CD8-positive, alpha-beta memory T cell (primary cell): ENCODE data around the gene RAP1GDS1. TPM values are rescaled to one million over a fixed set of nuclear protein-coding genes. Genes with fewer than 3 reads are reported as not detected.
"Not testable (repeated sequence)": the region's sequence is repeated elsewhere in the genome, so short reads cannot be mapped to it uniquely, and the experiment has no call there.

Source experiments
- CTCF ChIA-PET: fragments of 350-600 bp; sonication (Branson Sonifier 250); formaldehyde crosslinking; loops from one replicate; lab custom pipeline; 2021; ENCODE audit warnings: antibody characterized with exemption; lab: Charles Lee
- POLR2A ChIA-PET: fragments of 350-600 bp; sonication (Branson Sonifier 250); formaldehyde crosslinking; loops from one replicate; lab custom pipeline; 2021; ENCODE audit warnings: antibody characterized with exemption; lab: Charles Lee
- DNase-seq, 5 donors: peaks; one replicate each; pipeline versions ENCODE4 v3.0.0 to v3.0.0-alpha.2; 2020 to 2022; ENCODE audit warnings: mixed read lengths in 1 of 5
- H3K27ac ChIP-seq: one replicate; pipeline ENCODE4 v1.7.0; 2013; ENCODE audit warnings: low read depth, mild to moderate bottlenecking, low read length, moderate library complexity
- H3K27me3 ChIP-seq: 2 replicates; pipeline ENCODE4 v1.7.0; 2013; ENCODE audit warnings: low read length, mild to moderate bottlenecking; ENCODE audit not compliant: insufficient read depth, poor library complexity, severe bottlenecking
- H3K36me3 ChIP-seq: 2 replicates; pipeline ENCODE4 v1.7.0; 2013; ENCODE audit warnings: mild to moderate bottlenecking, low read length, moderate library complexity; ENCODE audit not compliant: insufficient read depth
- H3K4me1 ChIP-seq: 2 replicates; pipeline ENCODE4 v1.7.0; 2013; ENCODE audit warnings: mild to moderate bottlenecking, low read length, moderate library complexity; ENCODE audit not compliant: insufficient read depth
- H3K4me3 ChIP-seq: 2 replicates; pipeline ENCODE4 v1.7.0; 2013; ENCODE audit warnings: mild to moderate bottlenecking, low read length
- H3K9me3 ChIP-seq: 2 replicates; pipeline ENCODE4 v1.7.0; 2013; ENCODE audit warnings: mild to moderate bottlenecking, low read length
- H3K27ac Mint-ChIP-seq, 8 donors: one replicate each; pipeline ENCODE4 v1.8.0; 2020 to 2021; ENCODE audit warnings: mixed read lengths in 8 of 8, mild to moderate bottlenecking in 6 of 8, inconsistent platforms in 3 of 8, moderate library complexity in 3 of 8
- H3K27me3 Mint-ChIP-seq, 2 donors: one replicate each; pipeline ENCODE4 v1.8.0; 2020 to 2021; ENCODE audit warnings: mixed read lengths in 2 of 2, mild to moderate bottlenecking in 1 of 2, moderate library complexity in 1 of 2
- H3K36me3 Mint-ChIP-seq, 3 donors: one replicate each; pipeline ENCODE4 v1.8.0; 2020 to 2021; ENCODE audit warnings: mixed read lengths in 3 of 3, inconsistent platforms in 1 of 3, mild to moderate bottlenecking in 1 of 3
- H3K4me1 Mint-ChIP-seq, 3 donors: one replicate each; pipeline ENCODE4 v1.8.0; 2020 to 2021; ENCODE audit warnings: mixed read lengths in 3 of 3, inconsistent platforms in 1 of 3, mild to moderate bottlenecking in 1 of 3
- H3K4me3 Mint-ChIP-seq, 7 donors: one replicate each; pipeline ENCODE4 v1.8.0; 2020 to 2021; ENCODE audit warnings: mixed read lengths in 7 of 7, mild to moderate bottlenecking in 6 of 7, moderate library complexity in 4 of 7, inconsistent platforms in 2 of 7
- H3K9me3 Mint-ChIP-seq, 5 donors: one replicate each; pipeline ENCODE4 v1.8.0; 2020 to 2022; ENCODE audit warnings: mixed read lengths in 5 of 5, mild to moderate bottlenecking in 3 of 5, moderate library complexity in 2 of 5, inconsistent platforms in 1 of 5
- polyA plus RNA-seq: library from polyadenylated mRNA; unstranded; fragments of 300-500 nt; fragmentation: Illumina TruSeq; gene quantifications from one replicate; pipeline ENCODE4 v1.2.3, GENCODE V29; 2021
- total RNA-seq, 2 experiments: library from RNA; stranded (reverse); gene quantifications; one replicate each; pipeline ENCODE4 v1.2.3, GENCODE V29; 2021

RAP1GDS1 gene
- total and polyA plus RNA-seq, 3 experiments from 2014 or later, result 40.9 to 56.4 (median 53.7) TPM

- Mint-ChIP-seq H3K27ac (peak overlapping the region in 2 of 8 donors; percentile 13 to 31), H3K27me3 (no peaks in the 10 kb centered on the region), H3K36me3 (peaks cover 14 to 42% (median 21%) of the 10 kb centered on the region in 3 donors), H3K9me3 (peaks cover 0 to 4% (median 0%) of the 10 kb centered on the region in 5 donors), H3K4me1 (peaks cover 22 to 26% (median 22%) of the 10 kb centered on the region in 3 donors), H3K4me3 (no peak overlapping the region)
- Histone ChIP-seq H3K27me3 (no peaks in the 10 kb centered on the region), H3K4me1 (no peaks in the 10 kb centered on the region), H3K27ac (no peak overlapping the region), H3K36me3 (no peaks in the 10 kb centered on the region), H3K9me3 (no peaks in the 10 kb centered on the region), H3K4me3 (no peak overlapping the region)
- POLR2A ChIA-PET, result no interaction called here
- DNase-seq, result no peak
- CTCF ChIA-PET, result no interaction called here
Observed at GRCh38 chr4:98359646-98360045, 98.5 kb downstream of the RAP1GDS1 start.

DNA sequence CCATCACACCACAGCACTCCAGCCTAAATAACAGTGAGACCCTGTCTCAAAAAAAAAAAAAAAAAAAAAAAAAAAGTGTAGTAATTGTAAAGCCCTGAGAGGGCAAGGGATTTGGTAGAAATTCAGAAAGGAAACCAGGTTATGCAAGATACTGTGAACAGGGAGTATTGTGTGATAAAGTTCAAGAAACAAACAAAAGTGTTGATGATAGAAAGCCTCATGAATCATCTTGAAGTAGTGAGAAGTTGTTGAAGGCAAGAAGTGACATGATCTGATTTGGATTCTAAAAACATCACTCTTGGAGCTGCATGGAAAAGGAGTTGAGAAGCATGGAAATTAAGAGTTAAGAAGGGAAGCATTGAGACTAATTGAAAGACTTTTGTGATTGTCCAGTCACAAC is 102.2 kb downstream of the RAP1GDS1 start:
- peak overlapping the region in 2 of 8 donors; percentile 19 to 81 for H3K27ac Mint-ChIP-seq

GRCh38 chr4:98366275-98366674 is 105.1 kb downstream of the RAP1GDS1 start:
- H3K4me1 ChIP-seq, H3K4me1 Mint-ChIP-seq, H3K27me3 ChIP-seq, DNase-seq, CTCF ChIA-PET, H3K27ac Mint-ChIP-seq, POLR2A ChIA-PET, H3K27me3 Mint-ChIP-seq, H3K9me3 ChIP-seq, H3K36me3 ChIP-seq, H3K4me3 ChIP-seq, H3K27ac ChIP-seq, H3K4me3 Mint-ChIP-seq: not testable (repeated sequence)
- peaks cover 17 to 31% (median 28%) of the 10 kb centered on the region in 5 donors for H3K9me3 Mint-ChIP-seq
- H3K36me3 Mint-ChIP-seq, result peaks cover 44 to 76% (median 69%) of the 10 kb centered on the region in 3 donors

More for the DNA sequence above, 102.2 kb downstream of the RAP1GDS1 start:
- Mint-ChIP-seq H3K4me3 (no peak overlapping the region), H3K9me3 (peaks cover 17 to 29% (median 22%) of the 10 kb centered on the region in 5 donors), H3K27me3 (no peaks in the 10 kb centered on the region), H3K36me3 (peaks cover 31 to 58% (median 47%) of the 10 kb centered on the region in 3 donors), H3K4me1 (peaks cover 15 to 17% (median 16%) of the 10 kb centered on the region in 3 donors)
- H3K36me3 ChIP-seq, result no peaks in the 10 kb centered on the region
- no peaks in the 10 kb centered on the region for H3K4me1 ChIP-seq
- ChIA-PET POLR2A (no interaction called here), CTCF (no interaction called here)
- no peaks in the 10 kb centered on the region for H3K27me3 ChIP-seq
- no peak overlapping the region for H3K4me3 ChIP-seq
- no peak overlapping the region for H3K27ac ChIP-seq
- DNase-seq, result no peak
- no peaks in the 10 kb centered on the region for H3K9me3 ChIP-seq

GRCh38 chr4:98368000-98368399 is 106.8 kb downstream of the RAP1GDS1 start:
- H3K27me3 ChIP-seq, H3K9me3 ChIP-seq, POLR2A ChIA-PET, DNase-seq, H3K27me3 Mint-ChIP-seq, H3K4me3 Mint-ChIP-seq, H3K4me3 ChIP-seq, H3K27ac ChIP-seq, H3K36me3 ChIP-seq, H3K4me1 ChIP-seq, CTCF ChIA-PET, H3K4me1 Mint-ChIP-seq: not testable (repeated sequence)
- peaks cover 17 to 31% (median 28%) of the 10 kb centered on the region in 5 donors for H3K9me3 Mint-ChIP-seq
- peak overlapping the region in 1 of 8 donors; percentile 79 for H3K27ac Mint-ChIP-seq
- H3K36me3 Mint-ChIP-seq, result peaks cover 44 to 75% (median 64%) of the 10 kb centered on the region in 3 donors

GRCh38 chr4:98369322-98369721 is 108.1 kb downstream of the RAP1GDS1 start:
- Histone ChIP-seq H3K27me3 (no peaks in the 10 kb centered on the region), H3K36me3 (no peaks in the 10 kb centered on the region), H3K4me3 (no peak overlapping the region), H3K27ac (no peak overlapping the region), H3K4me1 (no peaks in the 10 kb centered on the region), H3K9me3 (no peaks in the 10 kb centered on the region)
- Mint-ChIP-seq H3K4me3 (no peak overlapping the region), H3K27ac (no peak overlapping the region), H3K27me3 (no peaks in the 10 kb centered on the region), H3K4me1 (peaks cover 0 to 4% (median 4%) of the 10 kb centered on the region in 3 donors), H3K36me3 (peaks cover 43 to 77% (median 59%) of the 10 kb centered on the region in 3 donors), H3K9me3 (peaks cover 17 to 30% (median 26%) of the 10 kb centered on the region in 5 donors)
- no peak for DNase-seq
- ChIA-PET POLR2A (no interaction called here), CTCF (no interaction called here)

GRCh38 chr4:98374643-98375042 is 113.5 kb downstream of the RAP1GDS1 start:
- H3K9me3 ChIP-seq, result no peaks in the 10 kb centered on the region
- no peaks in the 10 kb centered on the region for H3K27me3 ChIP-seq
- H3K36me3 ChIP-seq, result no peaks in the 10 kb centered on the region
- H3K27me3 Mint-ChIP-seq, result no peaks in the 10 kb centered on the region
- no peak overlapping the region for H3K4me3 ChIP-seq
- H3K36me3 Mint-ChIP-seq, result peaks cover 25 to 54% (median 27%) of the 10 kb centered on the region in 3 donors
- no peak overlapping the region for H3K27ac ChIP-seq
- CTCF ChIA-PET, result no interaction called here
- DNase-seq, result no peak
- H3K4me1 ChIP-seq, result no peaks in the 10 kb centered on the region
- peaks cover 0 to 2% (median 0%) of the 10 kb centered on the region in 5 donors for H3K9me3 Mint-ChIP-seq
- POLR2A ChIA-PET, result no interaction called here
- H3K27ac Mint-ChIP-seq, result peak overlapping the region in 1 of 8 donors; percentile 66
- peaks cover 5 to 6% (median 6%) of the 10 kb centered on the region in 3 donors for H3K4me1 Mint-ChIP-seq
- no peak overlapping the region for H3K4me3 Mint-ChIP-seq

DNA sequence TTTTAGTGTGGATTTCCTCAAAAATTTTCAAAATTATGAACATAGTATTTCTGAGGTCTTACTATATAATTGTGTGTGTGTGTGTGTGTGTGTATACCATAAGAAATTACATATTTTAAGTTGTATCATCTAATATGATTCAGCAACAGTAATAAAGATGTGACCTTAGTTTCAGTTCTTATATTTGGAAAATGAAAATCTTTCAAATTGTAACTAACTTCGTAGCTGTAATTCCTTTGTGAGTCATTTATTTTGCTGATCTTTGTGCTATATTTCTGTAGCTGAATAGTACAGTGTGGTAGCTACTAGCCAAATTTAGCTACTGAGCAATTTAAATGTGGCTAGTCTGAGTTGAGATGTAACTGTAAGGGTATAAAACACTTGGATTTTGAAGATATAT is 116.4 kb downstream of the RAP1GDS1 start:
- Histone ChIP-seq H3K4me3 (no peak overlapping the region), H3K9me3 (no peaks in the 10 kb centered on the region), H3K4me1 (no peaks in the 10 kb centered on the region), H3K27ac (no peak overlapping the region), H3K36me3 (no peaks in the 10 kb centered on the region), H3K27me3 (no peaks in the 10 kb centered on the region)
- no peak for DNase-seq
- Mint-ChIP-seq H3K36me3 (peaks cover 13 to 42% (median 20%) of the 10 kb centered on the region in 3 donors), H3K9me3 (no peaks in the 10 kb centered on the region), H3K4me3 (no peak overlapping the region), H3K4me1 (peaks cover 6 to 10% (median 6%) of the 10 kb centered on the region in 3 donors), H3K27me3 (no peaks in the 10 kb centered on the region), H3K27ac (no peak overlapping the region)
- ChIA-PET CTCF (no interaction called here), POLR2A (interaction anchor here (0.7 kb wide), 1 partner anchor 647 kb away, joined by 4 read pairs; no protein-coding TSS in a partner anchor)

- Histone ChIP-seq H3K27ac (no peak overlapping the region), H3K4me1 (no peaks in the 10 kb centered on the region), H3K36me3 (no peaks in the 10 kb centered on the region), H3K4me3 (no peak overlapping the region), H3K9me3 (no peaks in the 10 kb centered on the region), H3K27me3 (no peaks in the 10 kb centered on the region)
- no peaks in the 10 kb centered on the region for H3K9me3 Mint-ChIP-seq
- H3K4me3 Mint-ChIP-seq, result no peak overlapping the region
- no peak overlapping the region for H3K27ac Mint-ChIP-seq
- CTCF ChIA-PET, result no interaction called here
- no peaks in the 10 kb centered on the region for H3K27me3 Mint-ChIP-seq
- H3K4me1 Mint-ChIP-seq, result peaks cover 1 to 5% (median 3%) of the 10 kb centered on the region in 3 donors
- POLR2A ChIA-PET, result no interaction called here
- DNase-seq, result no peak
- H3K36me3 Mint-ChIP-seq, result peaks cover 4 to 19% (median 4%) of the 10 kb centered on the region in 3 donors
Observed at GRCh38 chr4:98381306-98381705, 120.1 kb downstream of the RAP1GDS1 start.
